ENCODE data around the gene PAQR9. TPM values are rescaled to one million over a fixed set of nuclear protein-coding genes. Genes with fewer than 3 reads are reported as not detected.
A peak's percentile ranks its signal among the peaks of the same experiment; 100 is the strongest.

Gene PAQR9
- total RNA-seq, 1 experiment from 2014 or later = 0.17 TPM

DNA sequence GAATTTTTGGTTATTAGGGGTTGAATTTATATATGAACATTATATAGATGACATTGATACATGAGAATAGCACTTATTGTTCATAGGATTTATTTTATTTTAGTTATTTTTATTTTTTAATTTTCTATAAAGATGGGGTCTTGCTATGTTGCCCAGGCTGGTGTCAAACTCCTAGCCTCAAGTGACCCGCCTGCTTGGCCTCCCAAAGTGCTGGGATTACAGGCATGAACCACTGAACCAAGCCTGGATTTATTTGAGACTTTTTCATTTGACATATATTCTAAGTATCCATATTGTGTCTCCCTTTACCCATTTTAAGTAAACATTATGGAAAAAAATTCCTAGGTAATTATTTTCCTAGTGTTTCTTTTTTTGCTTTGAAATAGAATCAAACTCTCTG, 12.5 kb downstream of the PAQR9 start:
- RAD21 ChIA-PET (ENCODE audit: low non-redundant PET in 1 of 2, low total read pairs in 2 of 2, uncharacterized antibody in 2 of 2, unreplicated experiment in 2 of 2) = no interaction called here
- CTCF ChIA-PET = no interaction called here
- POLR2A ChIA-PET = no interaction called here

DNA sequence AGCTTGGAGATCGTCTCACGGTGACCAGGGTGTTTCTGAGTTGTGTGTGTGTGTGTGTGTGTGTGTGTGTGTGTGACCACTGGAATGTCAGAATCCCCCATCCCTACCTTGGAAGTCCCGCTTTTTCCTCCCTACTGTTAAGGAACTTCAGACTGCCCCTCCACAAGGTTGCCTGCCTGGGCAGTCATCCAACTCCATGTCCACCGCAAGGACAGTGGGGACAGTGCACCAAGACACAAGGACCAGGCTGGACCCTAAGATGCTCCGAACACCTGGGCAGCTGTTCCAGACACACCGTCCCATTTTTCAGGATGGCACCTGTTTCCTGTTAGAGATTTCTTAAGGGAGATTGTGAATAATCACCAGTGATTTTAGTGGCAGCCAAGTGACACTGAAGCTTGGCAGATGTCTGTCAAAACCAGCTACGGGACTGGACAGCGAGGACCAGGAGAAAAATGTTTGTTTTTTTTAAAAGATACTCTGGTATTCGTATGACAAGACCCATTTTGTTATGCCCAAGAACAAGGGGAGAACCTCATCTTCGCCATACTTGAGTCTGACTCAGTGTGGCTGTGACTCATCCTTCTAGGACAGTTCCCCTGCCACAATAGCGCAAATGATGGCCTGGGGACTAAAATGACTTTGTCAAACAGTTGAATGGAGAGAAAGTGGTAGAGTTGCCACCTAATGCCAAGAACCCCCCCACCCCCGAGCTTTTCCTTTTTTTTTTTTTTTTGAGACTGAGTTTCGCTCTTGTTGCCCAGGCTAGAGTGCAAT, 15.5 kb downstream of the PAQR9 start:
- CTCF ChIA-PET = no interaction called here
- TF ChIP-seq SIN3A (IDR thresholded peaks at IDR 0.05; ENCODE audit: low read depth) (no peak), CBX3 (IDR thresholded peaks at IDR 0.05; ENCODE audit: low read depth) (no peak), YY1 (IDR thresholded peaks at IDR 0.05; ENCODE audit: extremely low read depth, insufficient replicate concordance, low read depth, low read length) (no peak), JUND (IDR thresholded peaks at IDR 0.05) (peak; percentile 38; the same call in 1 of the 2 replicates), CEBPB (IDR thresholded peaks at IDR 0.05; ENCODE audit: low read depth) (no peak), POLR2A (IDR thresholded peaks at IDR 0.05; ENCODE audit: borderline replicate concordance, extremely low read depth, insufficient read depth, insufficient read length) (no peak), ZFX (IDR thresholded peaks at IDR 0.05) (no peak)
- TF ChIP-seq, protein P1, sequence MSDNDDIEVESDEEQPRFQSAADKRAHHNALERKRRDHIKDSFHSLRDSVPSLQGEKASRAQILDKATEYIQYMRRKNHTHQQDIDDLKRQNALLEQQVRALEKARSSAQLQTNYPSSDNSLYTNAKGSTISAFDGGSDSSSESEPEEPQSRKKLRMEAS (IDR thresholded peaks at IDR 0.05) = no peak
- TF ChIP-seq, protein P2, sequence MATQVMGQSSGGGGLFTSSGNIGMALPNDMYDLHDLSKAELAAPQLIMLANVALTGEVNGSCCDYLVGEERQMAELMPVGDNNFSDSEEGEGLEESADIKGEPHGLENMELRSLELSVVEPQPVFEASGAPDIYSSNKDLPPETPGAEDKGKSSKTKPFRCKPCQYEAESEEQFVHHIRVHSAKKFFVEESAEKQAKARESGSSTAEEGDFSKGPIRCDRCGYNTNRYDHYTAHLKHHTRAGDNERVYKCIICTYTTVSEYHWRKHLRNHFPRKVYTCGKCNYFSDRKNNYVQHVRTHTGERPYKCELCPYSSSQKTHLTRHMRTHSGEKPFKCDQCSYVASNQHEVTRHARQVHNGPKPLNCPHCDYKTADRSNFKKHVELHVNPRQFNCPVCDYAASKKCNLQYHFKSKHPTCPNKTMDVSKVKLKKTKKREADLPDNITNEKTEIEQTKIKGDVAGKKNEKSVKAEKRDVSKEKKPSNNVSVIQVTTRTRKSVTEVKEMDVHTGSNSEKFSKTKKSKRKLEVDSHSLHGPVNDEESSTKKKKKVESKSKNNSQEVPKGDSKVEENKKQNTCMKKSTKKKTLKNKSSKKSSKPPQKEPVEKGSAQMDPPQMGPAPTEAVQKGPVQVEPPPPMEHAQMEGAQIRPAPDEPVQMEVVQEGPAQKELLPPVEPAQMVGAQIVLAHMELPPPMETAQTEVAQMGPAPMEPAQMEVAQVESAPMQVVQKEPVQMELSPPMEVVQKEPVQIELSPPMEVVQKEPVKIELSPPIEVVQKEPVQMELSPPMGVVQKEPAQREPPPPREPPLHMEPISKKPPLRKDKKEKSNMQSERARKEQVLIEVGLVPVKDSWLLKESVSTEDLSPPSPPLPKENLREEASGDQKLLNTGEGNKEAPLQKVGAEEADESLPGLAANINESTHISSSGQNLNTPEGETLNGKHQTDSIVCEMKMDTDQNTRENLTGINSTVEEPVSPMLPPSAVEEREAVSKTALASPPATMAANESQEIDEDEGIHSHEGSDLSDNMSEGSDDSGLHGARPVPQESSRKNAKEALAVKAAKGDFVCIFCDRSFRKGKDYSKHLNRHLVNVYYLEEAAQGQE (IDR thresholded peaks at IDR 0.05; ENCODE audit: low read depth) = no peak
- TF ChIP-seq, protein P3, sequence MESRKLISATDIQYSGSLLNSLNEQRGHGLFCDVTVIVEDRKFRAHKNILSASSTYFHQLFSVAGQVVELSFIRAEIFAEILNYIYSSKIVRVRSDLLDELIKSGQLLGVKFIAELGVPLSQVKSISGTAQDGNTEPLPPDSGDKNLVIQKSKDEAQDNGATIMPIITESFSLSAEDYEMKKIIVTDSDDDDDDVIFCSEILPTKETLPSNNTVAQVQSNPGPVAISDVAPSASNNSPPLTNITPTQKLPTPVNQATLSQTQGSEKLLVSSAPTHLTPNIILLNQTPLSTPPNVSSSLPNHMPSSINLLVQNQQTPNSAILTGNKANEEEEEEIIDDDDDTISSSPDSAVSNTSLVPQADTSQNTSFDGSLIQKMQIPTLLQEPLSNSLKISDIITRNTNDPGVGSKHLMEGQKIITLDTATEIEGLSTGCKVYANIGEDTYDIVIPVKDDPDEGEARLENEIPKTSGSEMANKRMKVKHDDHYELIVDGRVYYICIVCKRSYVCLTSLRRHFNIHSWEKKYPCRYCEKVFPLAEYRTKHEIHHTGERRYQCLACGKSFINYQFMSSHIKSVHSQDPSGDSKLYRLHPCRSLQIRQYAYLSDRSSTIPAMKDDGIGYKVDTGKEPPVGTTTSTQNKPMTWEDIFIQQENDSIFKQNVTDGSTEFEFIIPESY (IDR thresholded peaks at IDR 0.05; ENCODE audit: extremely low read depth, insufficient replicate concordance, low read length) = no peak

More for the DNA sequence above, 12.5 kb downstream of the PAQR9 start:
- H3K9me2 ChIP-seq (ENCODE audit: insufficient read depth) = no peaks in the 10 kb centered on the region
- H3K27me3 ChIP-seq (ENCODE audit: insufficient read depth, low read length) = no peaks in the 10 kb centered on the region
- no peaks in the 10 kb centered on the region for H4K20me1 ChIP-seq (ENCODE audit: insufficient read depth)
- peaks cover 0 to 5% of the 10 kb centered on the region in 2 experiments; a peak in 1 of 4 replicates for H3K4me1 ChIP-seq (ENCODE audit: control insufficient read depth in 1 of 2, insufficient read depth in 2 of 2, low read length in 2 of 2)
- H3K79me2 ChIP-seq (ENCODE audit: insufficient read depth, low read length) = no peaks in the 10 kb centered on the region
- DNase-seq (ENCODE audit: low read depth, low spot score) (no peak), ATAC-seq (no peak)
- H3K4me3 ChIP-seq (replicated peaks in 1 of 2; ENCODE audit: low read depth in 1 of 2, low read length in 2 of 2) = no peak overlapping the region
- no peak overlapping the region for H2AFZ ChIP-seq (ENCODE audit: low read depth, low read length, poor library complexity, severe bottlenecking)
- H3K4me2 ChIP-seq (ENCODE audit: low read length) = no peak overlapping the region
- no peak overlapping the region for H3K9ac ChIP-seq (ENCODE audit: low read length)
- no peaks in the 10 kb centered on the region for H3K9me3 ChIP-seq (ENCODE audit: control insufficient read depth in 1 of 2, insufficient read depth in 1 of 2, low read depth in 1 of 2, low read length in 2 of 2)
- TF ChIP-seq CBX3 (IDR thresholded peaks at IDR 0.05; ENCODE audit: low read depth) = no peak
- no peak for TF ChIP-seq POLR2A (IDR thresholded peaks at IDR 0.05; ENCODE audit: borderline replicate concordance, extremely low read depth, insufficient read depth, insufficient read length)
- no peak for TF ChIP-seq EZH2 (IDR thresholded peaks at IDR 0.05)
- TF ChIP-seq JUND (IDR thresholded peaks at IDR 0.05) = no peak
- TF ChIP-seq CEBPB (IDR thresholded peaks at IDR 0.05; ENCODE audit: low read depth) = no peak
- TF ChIP-seq, protein P4, sequence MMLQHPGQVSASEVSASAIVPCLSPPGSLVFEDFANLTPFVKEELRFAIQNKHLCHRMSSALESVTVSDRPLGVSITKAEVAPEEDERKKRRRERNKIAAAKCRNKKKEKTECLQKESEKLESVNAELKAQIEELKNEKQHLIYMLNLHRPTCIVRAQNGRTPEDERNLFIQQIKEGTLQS (IDR thresholded peaks at IDR 0.05) = no peak
- no peak for TF ChIP-seq POLR2AphosphoS5 (IDR thresholded peaks at IDR 0.05; ENCODE audit: low read depth, low read length)
- TF ChIP-seq EGR1 (IDR thresholded peaks at IDR 0.05; ENCODE audit: low read depth) = no peak
- no peak for TF ChIP-seq SRF (IDR thresholded peaks at IDR 0.05; ENCODE audit: low read depth)
- no peak for TF ChIP-seq ELF1 (IDR thresholded peaks at IDR 0.05; ENCODE audit: borderline replicate concordance, low read depth)
- no peak for TF ChIP-seq ZNF274 (IDR thresholded peaks at IDR 0.05; ENCODE audit: low read depth, low read length)
- H3K36me3 ChIP-seq (ENCODE audit: control insufficient read depth in 1 of 2, insufficient read depth in 2 of 2, low read length in 2 of 2) = no peaks in the 10 kb centered on the region
- intact Hi-C loops (cut with micrococcal nuclease) = no loop called here
- H3K27ac ChIP-seq (ENCODE audit: low read depth, low read length) = no peak overlapping the region
- BruUV-seq (replicated peaks) = no TSS peak

More for the DNA sequence above, 15.5 kb downstream of the PAQR9 start:
- no peaks in the 10 kb centered on the region for H3K79me2 ChIP-seq (ENCODE audit: insufficient read depth, low read length)
- no peaks in the 10 kb centered on the region for H4K20me1 ChIP-seq (ENCODE audit: insufficient read depth)
- POLR2A ChIA-PET = no interaction called here
- no peaks in the 10 kb centered on the region for H3K9me3 ChIP-seq (ENCODE audit: control insufficient read depth in 1 of 2, insufficient read depth in 1 of 2, low read depth in 1 of 2, low read length in 2 of 2)
- intact Hi-C loops (cut with micrococcal nuclease) = no loop called here
- DNase-seq (ENCODE audit: low read depth, low spot score) (no peak), ATAC-seq (no peak)
- no peaks in the 10 kb centered on the region for H3K36me3 ChIP-seq (ENCODE audit: control insufficient read depth in 1 of 2, insufficient read depth in 2 of 2, low read length in 2 of 2)
- H3K9me2 ChIP-seq (ENCODE audit: insufficient read depth) = no peaks in the 10 kb centered on the region
- no peak overlapping the region for H3K9ac ChIP-seq (ENCODE audit: low read length)
- peaks cover 0 to 5% of the 10 kb centered on the region in 2 experiments; a peak in 1 of 4 replicates for H3K4me1 ChIP-seq (ENCODE audit: control insufficient read depth in 1 of 2, insufficient read depth in 2 of 2, low read length in 2 of 2)
- H2AFZ ChIP-seq (ENCODE audit: low read depth, low read length, poor library complexity, severe bottlenecking) = no peak overlapping the region
- no peak overlapping the region for H3K4me3 ChIP-seq (replicated peaks in 1 of 2; ENCODE audit: low read depth in 1 of 2, low read length in 2 of 2)
- no peak overlapping the region for H3K4me2 ChIP-seq (ENCODE audit: low read length)
- BruUV-seq (replicated peaks) = no TSS peak
- H3K27me3 ChIP-seq (ENCODE audit: insufficient read depth, low read length) = no peaks in the 10 kb centered on the region
- H3K27ac ChIP-seq (ENCODE audit: low read depth, low read length) = no peak overlapping the region
- RAD21 ChIA-PET (ENCODE audit: low non-redundant PET in 1 of 2, low total read pairs in 2 of 2, uncharacterized antibody in 2 of 2, unreplicated experiment in 2 of 2) = no interaction called here
